Trophoblast cell (in vitro differentiated cells and primary cell): ENCODE measurements around the gene UBE2H.

Experiments
- DNase-seq, 2 donors: peaks; one replicate each; pipeline ENCODE4 v3.0.0-alpha.2; 2016
- H2AFZ ChIP-seq: 2 replicates; pipeline ENCODE4 v1.6.1; 2013; ENCODE audit warnings: low read length, moderate library complexity, mild to moderate bottlenecking; ENCODE audit not compliant: insufficient read depth, poor library complexity
- H2AK5ac ChIP-seq: 2 replicates; pipeline ENCODE4 v1.6.1; 2013; ENCODE audit warnings: mild to moderate bottlenecking, low read length
- H2BK120ac ChIP-seq: 2 replicates; pipeline ENCODE4 v1.6.1; 2013; ENCODE audit warnings: low read length, mild to moderate bottlenecking, moderate library complexity; ENCODE audit not compliant: insufficient read depth, poor library complexity
- H2BK12ac ChIP-seq: 2 replicates; pipeline ENCODE4 v1.6.1; 2013; ENCODE audit warnings: mild to moderate bottlenecking, low read length, moderate library complexity
- H2BK5ac ChIP-seq: 2 replicates; pipeline ENCODE4 v1.6.1; 2013; ENCODE audit warnings: low read length, low read depth, moderate library complexity, mild to moderate bottlenecking; ENCODE audit not compliant: poor library complexity
- H3K14ac ChIP-seq: 2 replicates; pipeline ENCODE4 v1.6.1; 2013; ENCODE audit warnings: mild to moderate bottlenecking, low read length
- H3K18ac ChIP-seq: 2 replicates; pipeline ENCODE4 v1.6.1; 2013; ENCODE audit warnings: mild to moderate bottlenecking, low read length
- H3K23ac ChIP-seq: 2 replicates; pipeline ENCODE4 v1.6.1; 2013; ENCODE audit warnings: low read length
- H3K27ac ChIP-seq: 2 replicates; pipeline ENCODE4 v1.5.1; 2013; ENCODE audit warnings: low read depth, mild to moderate bottlenecking, inconsistent platforms, low read length, moderate library complexity
- H3K27me3 ChIP-seq: 2 replicates; pipeline ENCODE4 v1.6.1; 2013; ENCODE audit warnings: inconsistent platforms, mild to moderate bottlenecking, low read length, moderate library complexity; ENCODE audit not compliant: insufficient read depth
- H3K36me3 ChIP-seq, 2 experiments: 1 replicate in 1 of 2; 2 replicates in 1 of 2; pipeline ENCODE4 v1.6.1; 2013; ENCODE audit warnings: low read length in 2 of 2, mild to moderate bottlenecking in 2 of 2, moderate library complexity in 1 of 2; ENCODE audit not compliant: insufficient read depth in 2 of 2, control insufficient read depth in 1 of 2
- H3K4ac ChIP-seq: 2 replicates; pipeline ENCODE4 v1.6.1; 2013; ENCODE audit warnings: low read depth, mild to moderate bottlenecking, low read length, moderate library complexity
- H3K4me1 ChIP-seq, 2 experiments: 1 replicate in 1 of 2; 2 replicates in 1 of 2; pipeline ENCODE4 v1.6.1; 2013; ENCODE audit warnings: low read length in 2 of 2, mild to moderate bottlenecking in 2 of 2, moderate library complexity in 1 of 2; ENCODE audit not compliant: insufficient read depth in 2 of 2, control insufficient read depth in 1 of 2
- H3K4me2 ChIP-seq: 2 replicates; pipeline ENCODE4 v1.6.1; 2013; ENCODE audit warnings: inconsistent platforms, mild to moderate bottlenecking, low read length, moderate library complexity
- H3K4me3 ChIP-seq: 2 replicates; pipeline ENCODE4 v1.5.1; 2013; ENCODE audit warnings: mild to moderate bottlenecking, low read depth, low read length, inconsistent platforms
- H3K79me1 ChIP-seq: one replicate; pipeline ENCODE4 v1.6.1; 2013; ENCODE audit warnings: low read length
- H3K79me2 ChIP-seq: 2 replicates; pipeline ENCODE4 v1.6.1; 2013; ENCODE audit warnings: low read length, mild to moderate bottlenecking; ENCODE audit not compliant: control insufficient read depth, insufficient read depth, poor library complexity
- H3K9ac ChIP-seq: 2 replicates; pipeline ENCODE4 v1.6.1; 2013; ENCODE audit warnings: mild to moderate bottlenecking, low read length
- H3K9me3 ChIP-seq: 2 replicates; pipeline ENCODE4 v1.6.1; 2013; ENCODE audit warnings: low read depth, mild to moderate bottlenecking, control low read depth, inconsistent platforms, low read length; ENCODE audit not compliant: insufficient read depth
- H4K12ac ChIP-seq: 2 replicates; pipeline ENCODE4 v1.6.1; 2013; ENCODE audit warnings: low read depth, mild to moderate bottlenecking, low read length, moderate library complexity
- H4K8ac ChIP-seq: 2 replicates; pipeline ENCODE4 v1.6.1; 2013; ENCODE audit warnings: low read depth, mild to moderate bottlenecking, low read length, moderate library complexity
- H4K91ac ChIP-seq: one replicate; pipeline ENCODE4 v1.6.1; 2013; ENCODE audit warnings: low read depth, mild to moderate bottlenecking, low read length, moderate library complexity
- WGBS: extraction: QIAGEN DNeasy Blood & Tissue Kit; methylation state at CpG from one replicate; pipeline ENCODE4 v1.1.7; 2013; ENCODE audit warnings: missing lambda C conversion rate; ENCODE audit not compliant: insufficient read length, insufficient coverage; ENCODE audit errors: extremely low coverage; 5-methylcytosine and 5-hydroxymethylcytosine counted together

The UBE2H gene

GRCh38 chr7:129887865-129888264, 64.9 kb downstream of the UBE2H start:
- H3K18ac ChIP-seq, result no peak overlapping the region
- H3K27ac ChIP-seq, result no peak overlapping the region
- no peak overlapping the region for H2BK12ac ChIP-seq
- H3K4me3 ChIP-seq, result no peak overlapping the region
- H3K4me1 ChIP-seq, result peaks cover 4 to 6% of the 10 kb centered on the region in 2 experiments
- H3K9me3 ChIP-seq, result no peaks in the 10 kb centered on the region
- no peak overlapping the region for H3K4me2 ChIP-seq
- no peaks in the 10 kb centered on the region for H3K79me2 ChIP-seq
- DNase-seq, result no peak
- no peak overlapping the region for H2AFZ ChIP-seq
- H3K14ac ChIP-seq, result no peak overlapping the region
- no peak overlapping the region for H2AK5ac ChIP-seq
- H3K9ac ChIP-seq, result no peak overlapping the region
- no CpG with 5 or more reads among the region's 1 CpG for WGBS
- no peak overlapping the region for H4K12ac ChIP-seq
- no peak overlapping the region for H2BK5ac ChIP-seq
- H3K27me3 ChIP-seq, result no peaks in the 10 kb centered on the region
- no peaks in the 10 kb centered on the region for H3K79me1 ChIP-seq
- H3K4ac ChIP-seq, result no peak overlapping the region
- H3K23ac ChIP-seq, result no peak overlapping the region
- H4K91ac ChIP-seq, result no peak overlapping the region
- no peak overlapping the region for H4K8ac ChIP-seq
- no peak overlapping the region for H2BK120ac ChIP-seq
- H3K36me3 ChIP-seq, result peaks cover 2 to 6% of the 10 kb centered on the region in 2 experiments

GRCh38 chr7:129886818-129887186, 66.0 kb downstream of the UBE2H start:
- Histone ChIP-seq H3K9me3 (no peaks in the 10 kb centered on the region), H3K4me3 (no peak overlapping the region), H3K9ac (no peak overlapping the region), H4K91ac (no peak overlapping the region), H3K27ac (no peak overlapping the region), H3K79me2 (no peaks in the 10 kb centered on the region), H3K23ac (no peak overlapping the region), H2BK120ac (no peak overlapping the region), H3K14ac (no peak overlapping the region), H3K79me1 (no peaks in the 10 kb centered on the region), H3K36me3 (peaks cover 2 to 6% of the 10 kb centered on the region in 2 experiments), H3K18ac (no peak overlapping the region), H2BK5ac (no peak overlapping the region), H3K27me3 (no peaks in the 10 kb centered on the region), H2AFZ (no peak overlapping the region), H2BK12ac (no peak overlapping the region), H2AK5ac (no peak overlapping the region), H3K4me1 (peaks cover 4 to 6% of the 10 kb centered on the region in 2 experiments), H3K4me2 (no peak overlapping the region), H4K12ac (no peak overlapping the region), H4K8ac (no peak overlapping the region), H3K4ac (no peak overlapping the region)
- no peak for DNase-seq
- WGBS, result no CpG with 5 or more reads among the region's 3 CpGs

- no peak for DNase-seq
- no CpG with 5 or more reads among the region's 3 CpGs for WGBS
Measured at GRCh38 chr7:129886167-129886817, 66.5 kb downstream of the UBE2H start.

GRCh38 chr7:129884495-129884894, 68.3 kb downstream of the UBE2H start:
- H3K14ac ChIP-seq, result no peak overlapping the region
- H3K18ac ChIP-seq, result no peak overlapping the region
- no peak overlapping the region for H2BK12ac ChIP-seq
- no peaks in the 10 kb centered on the region for H3K9me3 ChIP-seq
- DNase-seq, result no peak
- peaks cover 0 to 2% of the 10 kb centered on the region in 2 experiments for H3K4me1 ChIP-seq
- no peak overlapping the region for H3K4ac ChIP-seq
- H4K91ac ChIP-seq, result no peak overlapping the region
- H3K4me2 ChIP-seq, result no peak overlapping the region
- H2BK5ac ChIP-seq, result no peak overlapping the region
- no peaks in the 10 kb centered on the region for H3K27me3 ChIP-seq
- no peak overlapping the region for H4K8ac ChIP-seq
- WGBS, result no CpG with 5 or more reads among the region's 5 CpGs
- no peak overlapping the region for H3K4me3 ChIP-seq
- H2BK120ac ChIP-seq, result no peak overlapping the region
- H2AFZ ChIP-seq, result no peak overlapping the region
- no peak overlapping the region for H4K12ac ChIP-seq
- H2AK5ac ChIP-seq, result no peak overlapping the region
- no peak overlapping the region for H3K27ac ChIP-seq
- H3K9ac ChIP-seq, result no peak overlapping the region
- no peaks in the 10 kb centered on the region for H3K79me1 ChIP-seq
- H3K23ac ChIP-seq, result no peak overlapping the region
- peaks cover 4 to 6% of the 10 kb centered on the region in 2 experiments for H3K36me3 ChIP-seq
- no peaks in the 10 kb centered on the region for H3K79me2 ChIP-seq

More at GRCh38 chr7:129886167-129886817, 66.5 kb downstream of the UBE2H start:
- no peaks in the 10 kb centered on the region for H3K79me2 ChIP-seq
- peaks cover 4 to 6% of the 10 kb centered on the region in 2 experiments for H3K4me1 ChIP-seq
- H2AK5ac ChIP-seq, result no peak overlapping the region
- H3K4me3 ChIP-seq, result no peak overlapping the region
- peaks cover 2 to 6% of the 10 kb centered on the region in 2 experiments for H3K36me3 ChIP-seq
- H3K27ac ChIP-seq, result no peak overlapping the region
- no peak overlapping the region for H2AFZ ChIP-seq
- no peak overlapping the region for H2BK5ac ChIP-seq
- H3K79me1 ChIP-seq, result no peaks in the 10 kb centered on the region
- no peak overlapping the region for H3K14ac ChIP-seq
- no peak overlapping the region for H4K8ac ChIP-seq
- H2BK12ac ChIP-seq, result no peak overlapping the region
- H2BK120ac ChIP-seq, result no peak overlapping the region
- H3K18ac ChIP-seq, result no peak overlapping the region
- H3K9me3 ChIP-seq, result no peaks in the 10 kb centered on the region
- H3K23ac ChIP-seq, result no peak overlapping the region
- H3K9ac ChIP-seq, result no peak overlapping the region
- H3K4me2 ChIP-seq, result no peak overlapping the region
- no peaks in the 10 kb centered on the region for H3K27me3 ChIP-seq
- no peak overlapping the region for H4K91ac ChIP-seq
- no peak overlapping the region for H4K12ac ChIP-seq
- no peak overlapping the region for H3K4ac ChIP-seq
